Kasumi-1 (cell line): ENCODE measurements around the gene CD37.
"Not testable (repeated sequence)": the region's sequence is repeated elsewhere in the genome, so short reads cannot be mapped to it uniquely, and the experiment has no call there.

Experiments used
- DNase-seq, 2 experiments: peaks; one replicate each; lab custom pipeline; 2025; lab: John Stamatoyannopoulos, UW

Gene CD37

GRCh38 chr19:49335071-49335783 lies at the start of gene CD37:
Gene CD37, plus strand, starts transcription at chr19:49335406. Its CDS starts 135 bp downstream, at chr19:49335541.
- peak; percentile 75 to 77 for DNase-seq

- DNase-seq: no peak
Observed at GRCh38 chr19:49287141-49287770, 48.0 kb upstream of the CD37 start.

- not testable (repeated sequence) for DNase-seq
Observed at GRCh38 chr19:49288205-49288604, 47.0 kb upstream of the CD37 start.

- not testable (repeated sequence) for DNase-seq
Observed at GRCh38 chr19:49289286-49289685, 45.9 kb upstream of the CD37 start.

GRCh38 chr19:49290517-49290916 lies 44.7 kb upstream of the CD37 start:
- no peak for DNase-seq

- no peak for DNase-seq
Observed at GRCh38 chr19:49294401-49294800, 40.8 kb upstream of the CD37 start.

GRCh38 chr19:49295208-49295880 lies 39.9 kb upstream of the CD37 start:
- no peak for DNase-seq

GRCh38 chr19:49297403-49297802 lies 37.8 kb upstream of the CD37 start:
- no peak for DNase-seq

GRCh38 chr19:49298653-49299052 lies 36.6 kb upstream of the CD37 start:
- not testable (repeated sequence) for DNase-seq

GRCh38 chr19:49301165-49301865 lies 33.9 kb upstream of the CD37 start:
- DNase-seq: peak; percentile 71 to 87

- DNase-seq: no peak
Observed at GRCh38 chr19:49301866-49302252, 33.3 kb upstream of the CD37 start.

GRCh38 chr19:49306734-49307133 lies 28.5 kb upstream of the CD37 start:
- DNase-seq: peak; percentile 13 to 27

GRCh38 chr19:49309087-49309486 lies 26.1 kb upstream of the CD37 start:
- no peak for DNase-seq

- no peak for DNase-seq
Observed at GRCh38 chr19:49315111-49315510, 20.1 kb upstream of the CD37 start.

GRCh38 chr19:49316284-49316683 lies 18.9 kb upstream of the CD37 start:
- no peak for DNase-seq

- no peak for DNase-seq
Observed at GRCh38 chr19:49318296-49318695, 16.9 kb upstream of the CD37 start.

- no peak for DNase-seq
Observed at GRCh38 chr19:49324801-49325576, 10.2 kb upstream of the CD37 start, which contains the start of gene SLC6A16. Gene SLC6A16, minus strand, starts transcription at chr19:49325191. Its CDS starts 13,844 bp downstream, at chr19:49311347.

GRCh38 chr19:49325756-49326155 lies 9.4 kb upstream of the CD37 start:
- not testable (repeated sequence) for DNase-seq

GRCh38 chr19:49326165-49326704 lies 9.0 kb upstream of the CD37 start:
- no peak for DNase-seq

GRCh38 chr19:49327878-49328544 lies 7.2 kb upstream of the CD37 start:
- peak; percentile 66 to 79 for DNase-seq

- no peak for DNase-seq
Observed at GRCh38 chr19:49328741-49329140, 6.5 kb upstream of the CD37 start.
